Measurements from ENCODE around the gene TXK.

Gene TXK

GRCh38 chr4:48046059-48046458 lies 88.0 kb downstream of the TXK start:
- DNase-seq: no peak

DNA sequence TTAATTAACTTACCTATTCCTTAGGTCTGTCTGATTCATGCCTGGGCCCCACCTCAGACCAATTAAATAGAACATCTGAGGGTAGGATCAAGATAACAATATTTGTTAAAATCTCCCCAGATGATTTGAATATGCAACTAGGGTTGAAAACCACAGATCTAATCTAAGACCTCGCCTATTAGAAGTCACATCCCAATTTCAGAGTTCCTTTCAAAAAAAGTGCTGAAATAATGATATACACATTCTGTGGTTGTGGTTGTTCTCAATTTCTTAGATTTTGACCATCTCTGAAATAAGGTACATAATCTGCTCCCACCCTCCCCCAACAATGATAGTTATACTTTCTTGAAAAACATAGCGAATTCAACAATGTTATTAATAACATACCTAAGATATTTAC lies 89.8 kb downstream of the TXK start:
- no peak for DNase-seq

GRCh38 chr4:48043504-48043903 lies 90.5 kb downstream of the TXK start:
- no peak for DNase-seq

- no peak for DNase-seq
Observed at GRCh38 chr4:48042979-48043461, 91.0 kb downstream of the TXK start.

DNA sequence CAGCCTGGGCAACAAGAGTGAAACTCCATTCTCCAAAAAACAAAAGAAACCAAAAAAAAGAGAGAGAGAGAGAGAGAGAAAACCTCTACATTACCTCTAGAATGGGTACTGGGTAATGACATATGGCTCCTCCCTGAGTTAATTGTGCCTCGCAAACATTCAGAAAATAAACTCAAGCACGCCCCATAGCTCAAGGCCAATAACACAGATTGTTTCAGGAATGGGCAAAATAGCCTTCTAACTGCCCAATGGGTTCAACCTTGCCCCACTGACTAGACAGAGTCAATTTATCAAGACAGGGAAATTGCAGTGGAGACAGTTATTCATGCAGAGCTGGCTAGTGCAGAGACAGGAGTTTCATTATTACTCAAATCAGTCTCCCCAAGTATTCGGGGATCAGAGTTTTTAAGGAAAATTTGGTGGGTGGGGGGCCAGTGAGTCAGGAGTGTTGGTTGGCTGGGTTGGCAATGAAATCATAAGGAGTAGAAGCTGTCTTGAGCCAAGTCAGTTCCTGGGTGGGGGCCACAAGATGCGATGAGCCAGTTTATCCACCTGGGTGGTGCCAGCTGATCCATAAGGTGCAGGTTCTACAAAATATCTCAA lies 92.4 kb downstream of the TXK start:
- DNase-seq: no peak

DNA sequence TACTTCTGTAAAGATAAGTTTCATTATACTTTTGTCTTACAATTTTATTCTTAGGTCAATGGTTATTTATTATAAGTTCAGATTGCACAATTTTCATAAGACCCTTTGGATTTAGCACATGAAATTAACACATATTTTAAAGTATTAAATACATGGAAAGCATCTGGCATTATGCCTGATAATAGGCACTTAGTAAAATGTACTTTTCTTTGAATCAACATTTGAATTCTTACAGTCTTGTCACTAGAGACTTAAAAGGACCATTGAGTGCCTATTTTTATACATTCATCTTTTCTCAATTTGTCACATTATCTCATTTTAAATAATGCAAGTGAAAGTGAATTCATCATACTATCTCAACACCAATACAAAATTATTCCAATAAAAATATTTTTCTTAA lies 94.5 kb downstream of the TXK start:
- DNase-seq: no peak

DNA sequence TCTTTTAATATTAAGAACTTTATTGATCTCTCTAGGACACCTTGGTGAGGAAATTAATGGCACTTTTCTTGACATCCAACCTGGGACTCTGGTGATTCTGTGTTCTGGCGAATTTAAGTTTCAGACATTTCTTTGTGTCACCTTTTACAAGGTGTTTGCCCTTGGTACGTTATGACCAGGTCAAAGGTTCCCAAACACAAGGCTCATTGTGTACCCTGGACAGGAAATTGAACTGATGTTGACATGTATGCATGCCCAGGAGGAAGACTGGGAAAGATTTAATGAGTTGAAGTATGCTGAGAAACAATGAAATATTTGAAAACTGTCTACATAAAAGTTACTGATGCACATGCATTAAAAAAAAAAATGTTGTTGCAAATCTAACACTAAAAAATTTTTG lies 95.4 kb downstream of the TXK start:
- DNase-seq: no peak

- DNase-seq: no peak
Observed at GRCh38 chr4:48037117-48037462, 97.0 kb downstream of the TXK start.

DNA sequence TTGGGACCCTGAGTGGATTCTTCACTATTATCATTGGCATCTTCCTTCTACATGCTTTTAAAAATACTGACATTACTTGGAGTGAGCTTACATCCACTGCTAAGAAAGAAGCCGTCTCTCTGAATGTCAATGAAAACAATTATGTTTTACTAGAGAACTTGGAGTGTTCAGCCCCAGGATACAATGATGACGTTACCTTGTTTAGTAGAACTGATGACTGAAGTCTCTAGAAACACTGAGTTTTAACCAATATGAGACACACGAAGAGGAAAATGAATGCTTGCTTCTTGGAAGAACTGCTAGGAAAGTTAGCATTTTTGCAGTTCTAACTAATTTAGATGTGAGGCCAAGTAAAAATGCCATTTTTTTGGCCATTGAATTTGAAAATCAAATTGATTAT lies 98.1 kb downstream of the TXK start:
- no peak for DNase-seq

DNA sequence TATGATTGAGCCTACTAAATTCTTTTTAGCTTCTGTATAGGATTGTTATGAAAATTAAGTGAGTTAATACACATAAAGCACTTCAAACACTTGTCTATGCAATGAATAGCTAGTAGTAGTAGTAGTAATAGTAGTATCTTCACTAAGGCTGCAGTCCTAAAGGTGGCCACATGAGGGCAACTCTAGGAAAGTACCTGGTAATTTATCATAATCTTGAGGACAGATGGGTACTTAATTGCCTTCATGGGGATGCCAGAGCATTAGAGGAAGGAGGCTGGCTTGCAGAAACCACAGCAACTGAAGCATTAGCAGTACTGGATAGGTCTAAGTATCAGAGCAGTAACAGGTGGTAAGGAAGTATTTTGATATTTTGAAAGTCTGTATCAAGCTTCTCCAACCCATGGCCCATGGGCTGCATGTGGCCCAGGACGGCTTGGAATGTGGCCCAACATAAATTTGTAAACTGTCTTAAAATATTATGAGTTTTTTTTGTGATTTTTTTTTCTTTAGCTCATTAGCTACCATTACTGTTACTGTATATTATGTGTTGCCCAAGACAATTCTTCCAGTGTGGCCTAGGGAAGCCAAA lies 100.1 kb downstream of the TXK start:
- DNase-seq: peak; percentile 34

DNA sequence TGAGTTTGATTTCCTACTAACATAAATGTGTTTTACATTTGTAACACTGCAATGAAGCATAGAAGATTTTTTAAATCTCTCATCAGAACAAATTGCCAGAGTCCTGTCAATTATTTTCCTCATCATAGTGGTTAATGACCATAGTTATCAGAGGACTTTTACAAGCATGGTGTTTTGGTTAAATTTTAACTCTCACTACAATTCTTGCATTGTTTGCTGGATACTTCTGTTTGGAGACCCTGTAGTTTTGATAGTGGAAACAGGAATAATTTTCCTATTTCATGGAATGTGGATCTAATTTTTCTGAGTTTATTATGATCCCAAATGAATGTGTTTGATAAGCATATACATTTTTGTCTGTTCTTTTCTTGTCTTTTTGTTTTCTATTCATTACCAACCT lies 100.6 kb downstream of the TXK start:
- no peak for DNase-seq

GRCh38 chr4:48032721-48033120 lies 101.3 kb downstream of the TXK start:
- DNase-seq: no peak

GRCh38 chr4:48031802-48032525 lies 102.1 kb downstream of the TXK start:
- DNase-seq: no peak

DNA sequence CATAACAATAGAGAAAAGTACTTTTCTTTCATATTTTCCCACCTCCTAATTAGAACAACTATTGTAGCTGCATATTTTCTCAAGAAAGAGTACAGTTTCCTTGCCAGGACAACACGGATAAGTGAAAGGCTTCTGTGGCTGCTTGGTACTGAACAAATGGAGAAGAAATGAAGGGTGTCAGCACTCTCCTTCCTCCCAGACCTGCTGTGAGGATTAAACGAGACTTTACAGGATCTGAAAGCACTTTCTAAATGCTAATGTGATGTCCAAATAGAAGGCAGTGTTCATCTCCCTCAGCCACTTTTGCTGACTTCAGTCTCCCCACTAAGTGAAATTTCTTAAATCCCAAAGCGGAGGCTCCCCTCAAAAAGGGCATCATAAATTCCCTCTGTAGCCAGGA lies 103.6 kb downstream of the TXK start:
- DNase-seq: no peak

DNA sequence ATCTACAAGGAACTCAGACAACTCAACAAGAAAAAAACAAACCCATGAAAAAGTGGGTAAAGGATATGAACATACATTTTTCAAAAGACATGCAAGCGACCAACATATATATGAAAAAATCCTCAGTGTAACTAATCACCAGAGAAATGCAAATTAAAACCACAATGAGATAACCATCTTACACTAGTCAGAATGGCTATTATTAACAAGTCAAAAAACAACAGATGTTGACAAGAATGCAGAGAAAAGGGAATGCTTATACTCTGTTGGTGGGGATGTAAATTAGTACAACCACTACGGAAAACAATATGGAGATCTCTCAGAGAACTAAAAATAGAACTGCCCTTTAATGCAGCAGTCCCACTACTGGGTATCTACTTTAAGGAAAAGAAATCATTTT lies 105.4 kb downstream of the TXK start:
- DNase-seq: no peak

GRCh38 chr4:48027653-48028052 lies 106.4 kb downstream of the TXK start:
- DNase-seq: no peak

GRCh38 chr4:48025005-48025404 lies 109.0 kb downstream of the TXK start:
- peak; percentile 55 for DNase-seq

- no peak for DNase-seq
Observed at GRCh38 chr4:48024522-48024921, 109.5 kb downstream of the TXK start.

DNA sequence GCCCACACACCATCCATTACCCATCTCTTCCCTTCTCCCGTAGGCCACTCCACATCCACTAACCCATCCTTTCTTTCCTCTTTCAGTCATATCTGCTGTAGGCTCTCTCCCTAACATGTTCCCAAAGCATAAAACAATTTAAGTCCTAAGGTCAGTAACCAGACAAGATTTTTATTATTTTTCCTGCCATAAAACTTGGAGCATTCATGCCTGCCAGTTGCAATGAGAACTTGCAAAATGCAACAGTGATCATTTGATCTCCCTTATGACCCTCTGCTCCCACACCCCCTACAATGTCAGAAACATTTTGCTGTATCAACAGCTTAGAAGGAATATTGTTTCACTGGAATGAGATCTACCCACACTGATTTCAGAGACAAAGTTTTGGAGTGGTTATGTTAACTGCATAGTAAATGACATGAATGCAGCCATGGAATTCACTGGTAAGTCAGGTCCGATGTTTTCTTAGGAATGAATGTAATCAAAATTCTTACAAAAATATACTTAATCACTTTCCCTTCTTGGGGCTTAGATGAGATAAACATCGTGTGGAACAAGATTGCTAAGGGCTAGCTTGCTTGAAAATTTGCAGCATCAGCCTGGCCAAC lies 111.8 kb downstream of the TXK start:
- DNase-seq: peak; percentile 5

- DNase-seq: no peak
Observed at GRCh38 chr4:48021100-48021499, 113.0 kb downstream of the TXK start.

DNA sequence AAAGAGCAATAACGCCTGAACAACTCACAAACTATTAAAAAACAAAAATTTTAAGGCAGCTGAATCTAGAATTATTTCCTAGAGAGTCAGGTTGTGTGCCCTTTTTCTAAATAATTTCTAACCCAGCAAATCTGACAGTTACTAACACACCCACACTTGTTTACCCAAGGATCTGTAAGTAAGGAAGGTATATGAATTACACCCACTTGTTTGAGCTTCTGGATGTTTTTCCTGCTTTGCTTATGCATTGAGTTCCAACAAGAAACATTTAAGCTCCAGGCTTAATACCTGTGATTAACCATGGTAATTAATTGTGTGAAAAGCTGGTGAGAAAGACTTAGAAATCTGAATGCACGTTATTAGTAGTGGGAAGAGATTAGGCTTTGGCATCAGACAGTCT lies 115.9 kb downstream of the TXK start:
- DNase-seq: no peak

GRCh38 chr4:48017108-48017571 lies 116.9 kb downstream of the TXK start:
- peak; percentile 84 for DNase-seq

Measured in EL (cell line).